HG03439 (cell line): ENCODE measurements around the gene UBE2S.
"Not testable (repeated sequence)": the region's sequence is repeated elsewhere in the genome, so short reads cannot be mapped to it uniquely, and the experiment has no call there.

Experiments
- ATAC-seq: cut with Tn5 transposase; IDR thresholded peaks from one replicate; pipeline ENCODE4 v1.9.1; 2021; ENCODE audit warnings: mild to moderate bottlenecking, moderate library complexity; ENCODE audit not compliant: unreplicated experiment

UBE2S gene

DNA sequence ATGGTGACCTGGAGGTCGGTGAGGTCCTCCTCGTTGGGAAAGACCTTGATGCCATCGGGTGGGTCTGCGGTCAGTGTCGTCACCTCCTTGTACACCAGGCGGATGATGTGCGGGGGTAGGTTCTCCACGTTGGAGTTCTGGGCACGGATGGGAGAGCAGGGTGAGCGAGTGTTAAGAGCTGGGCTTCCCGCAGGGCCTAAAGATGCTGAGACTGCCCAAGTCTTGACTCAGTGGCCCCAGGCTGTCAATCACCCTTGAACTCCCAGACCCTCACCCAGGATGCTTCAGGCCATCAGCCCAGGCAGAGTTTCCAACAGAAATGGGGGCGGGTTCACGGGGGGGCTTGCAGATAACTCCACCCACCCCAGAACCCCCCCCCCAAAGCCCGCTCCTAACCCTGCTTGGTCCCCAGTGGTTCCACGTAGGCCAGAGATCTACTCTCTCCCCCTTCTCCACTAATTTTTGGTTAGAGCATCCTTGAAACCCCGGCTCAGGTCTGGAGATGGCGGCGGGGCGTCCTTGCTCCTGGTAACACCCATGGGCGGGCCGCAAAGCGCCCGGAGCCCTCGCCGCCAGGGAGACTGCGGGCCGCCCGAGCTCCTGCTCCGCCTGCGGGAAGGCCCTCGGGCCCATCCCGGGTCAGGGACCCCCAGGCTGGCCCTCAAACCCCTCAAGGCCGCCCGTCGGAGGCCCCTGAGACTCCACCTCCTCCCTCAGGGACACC is 600 bp downstream of the UBE2S start:
- no peak for ATAC-seq

GRCh38 chr19:55406091-55406825 is 1.3 kb downstream of the UBE2S start:
- ATAC-seq: no peak

GRCh38 chr19:55405638-55406037 is 1.9 kb downstream of the UBE2S start:
- ATAC-seq: no peak

DNA sequence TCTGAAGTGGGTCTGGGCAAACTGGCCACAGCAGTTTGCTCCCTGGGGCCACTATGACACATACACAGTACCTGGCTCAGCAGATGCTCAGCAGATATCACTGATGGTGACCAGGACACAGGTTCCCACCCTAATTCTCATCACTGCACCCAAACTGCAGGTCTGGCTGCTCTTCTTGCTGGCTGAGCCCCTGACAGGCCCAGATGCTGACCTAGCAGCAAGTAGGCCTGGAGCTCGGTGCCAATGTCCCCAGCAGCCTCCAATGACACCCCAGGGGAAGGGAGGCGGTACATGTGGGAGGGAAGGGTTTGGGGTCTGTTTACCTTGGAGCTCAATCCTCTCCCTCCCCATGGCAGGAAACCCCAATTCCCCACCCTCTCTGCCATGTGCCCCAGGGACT is 5.1 kb downstream of the UBE2S start:
- no peak for ATAC-seq

GRCh38 chr19:55401390-55401789 is 6.2 kb downstream of the UBE2S start:
- ATAC-seq: not testable (repeated sequence)

GRCh38 chr19:55400281-55401087 is 7.1 kb downstream of the UBE2S start:
- ATAC-seq: no peak

- no peak for ATAC-seq
Measured at GRCh38 chr19:55398200-55398925, 9.2 kb downstream of the UBE2S start.

- no peak for ATAC-seq
Measured at GRCh38 chr19:55392820-55393761, 14.5 kb downstream of the UBE2S start.

- no peak for ATAC-seq
Measured at GRCh38 chr19:55391702-55392615, 15.6 kb downstream of the UBE2S start.

GRCh38 chr19:55391191-55391670 is 16.4 kb downstream of the UBE2S start:
- ATAC-seq: no peak

DNA sequence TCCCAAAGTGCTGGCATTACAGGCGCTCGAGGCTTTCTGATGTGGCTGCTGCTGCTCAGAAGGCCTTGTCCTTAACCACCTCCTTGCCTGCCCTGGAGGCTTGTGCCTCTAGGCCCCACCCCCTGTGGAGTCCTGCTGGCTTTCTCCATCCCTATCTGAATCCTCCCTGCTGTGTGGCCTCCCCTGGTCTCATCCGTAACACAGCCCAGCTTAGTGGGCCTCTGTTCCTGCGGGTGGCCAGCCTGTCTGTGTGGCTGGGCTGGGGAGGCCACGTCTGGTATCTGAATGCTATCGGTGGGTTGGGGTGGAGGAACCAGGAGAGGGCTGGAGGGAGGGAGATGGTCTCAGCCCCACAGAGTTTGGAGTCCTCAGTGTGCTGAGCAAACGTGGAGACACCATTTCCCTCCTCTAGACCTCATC is 17.1 kb downstream of the UBE2S start:
- no peak for ATAC-seq

DNA sequence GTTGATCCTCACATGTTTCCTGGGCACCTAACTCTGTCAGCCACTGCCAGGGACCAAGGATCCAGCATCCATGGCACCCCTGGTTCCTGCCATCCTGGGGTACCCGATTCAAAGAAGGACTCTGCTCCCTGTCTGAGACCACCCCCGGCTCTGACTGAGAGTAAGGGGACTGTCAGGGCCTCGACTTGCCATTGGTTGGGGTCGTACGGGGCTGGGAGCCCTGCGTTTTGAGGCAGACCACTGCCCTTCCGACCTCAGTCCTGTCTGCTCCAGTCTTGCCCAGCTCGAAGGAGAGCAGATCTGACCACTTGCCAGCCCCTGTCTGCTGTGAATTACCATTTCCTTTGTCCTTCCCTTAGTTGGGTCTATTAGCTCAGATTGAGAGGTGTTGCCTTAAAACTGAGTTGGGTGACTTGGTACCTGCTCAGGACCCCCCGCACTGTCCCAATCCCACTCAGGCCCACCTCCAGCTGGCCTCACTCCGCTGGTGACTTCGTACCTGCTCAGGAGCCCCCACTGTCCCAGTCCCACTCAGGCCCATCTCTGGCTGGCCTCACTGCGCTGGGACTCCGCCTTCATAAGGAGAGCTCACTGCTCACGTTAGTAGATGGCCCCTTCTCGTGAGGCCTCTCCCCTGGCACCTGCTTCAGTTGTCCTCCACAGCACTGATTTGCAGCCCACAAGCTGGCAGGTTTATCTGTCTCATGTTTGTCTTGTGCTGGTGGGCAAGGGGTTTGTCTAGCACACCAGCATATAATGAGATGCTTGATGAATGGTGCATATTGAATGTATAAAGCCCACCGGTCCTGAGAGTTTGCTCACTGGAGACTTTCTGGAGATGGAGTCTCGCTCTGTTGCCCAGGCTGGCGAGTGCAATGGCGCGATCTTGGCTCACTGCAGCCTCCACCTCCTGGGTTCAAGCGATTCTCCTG is 17.9 kb downstream of the UBE2S start:
- ATAC-seq: no peak

- no peak for ATAC-seq
Measured at GRCh38 chr19:55387736-55388497, 19.7 kb downstream of the UBE2S start.

- no peak for ATAC-seq
Measured at GRCh38 chr19:55386493-55386971, 21.1 kb downstream of the UBE2S start.

GRCh38 chr19:55385724-55386492 is 21.7 kb downstream of the UBE2S start, which contains the start of gene RPL28:
Gene RPL28 (plus strand): TSS chr19:55385932. CDS start chr19:55386358, 426 bp downstream.
- ATAC-seq: peak; percentile 72
